Ascending aorta (tissue), 2 donors: Measurements from ENCODE around the gene NDRG2. TPM values are rescaled to one million over a fixed set of nuclear protein-coding genes. Genes with fewer than 3 reads are reported as not detected.

ENCODE experiments used
- DNase-seq, 2 donors: peaks; one replicate each; pipeline ENCODE4 v3.0.0-alpha.2; 2019; ENCODE audit warnings: low spot score in 2 of 2
- H3K27ac ChIP-seq, 2 donors: fragments of 200-600 bp; sonication (generic); one replicate each; pipeline ENCODE4 v1.5.1; 2016 to 2017; ENCODE audit warnings: mild to moderate bottlenecking in 1 of 2
- H3K27me3 ChIP-seq: fragments of 200-600 bp; sonication (generic); one replicate; pipeline ENCODE4 v1.5.1; 2017
- H3K36me3 ChIP-seq, 2 donors: fragments of 200-600 bp; sonication (generic); one replicate each; pipeline ENCODE4 v1.5.1; 2016
- H3K4me1 ChIP-seq, 2 donors: fragments of 200-600 bp; sonication (generic); one replicate each; pipeline ENCODE4 v1.5.1; 2016 to 2017; ENCODE audit warnings: mild to moderate bottlenecking in 1 of 2
- H3K4me3 ChIP-seq, 2 donors: fragments of 200-600 bp; sonication (generic); one replicate each; pipeline ENCODE4 v1.5.1; 2016 to 2017; ENCODE audit warnings: mild to moderate bottlenecking in 1 of 2
- H3K9me3 ChIP-seq, 2 donors: fragments of 200-600 bp; sonication (generic); one replicate each; pipeline ENCODE4 v1.5.1; 2016
- CTCF ChIP-seq, 3 experiments: fragments of 200-600 bp in 2 of 3; fragments of 450-650 bp in 1 of 3; sonication (generic) in 2 of 3; IDR thresholded peaks; one replicate each; pipeline ENCODE4 v1.5.1; 2016 to 2019; ENCODE audit warnings: antibody characterized with exemption in 3 of 3, mild to moderate bottlenecking in 1 of 3, moderate library complexity in 1 of 3
- intact Hi-C: fragments of 100-400 bp; cut with DNase I; formaldehyde crosslinking; loops from one replicate; pipeline ENCODE4 v1.15.1; 2023
- total RNA-seq: library from RNA; depleted of rRNA; stranded (reverse); fragments of >200 nt; gene quantifications from one replicate; pipeline ENCODE4 v1.1.0, GENCODE V29; 2016

The NDRG2 gene
- total RNA-seq, 1 donor from 2014 or later = 216 TPM

- Histone ChIP-seq H3K27me3 (no peaks in the 10 kb centered on the region), H3K4me3 (no peak within 1 kb of the TSS), H3K4me1 (no peaks in the 10 kb centered on the region), H3K36me3 (peaks cover 30 to 33% of the 10 kb centered on the region in 2 donors), H3K27ac (peak within 1 kb of the TSS in 1 of 2 donors; percentile 28), H3K9me3 (no peaks in the 10 kb centered on the region)
- no peak for TF ChIP-seq CTCF (IDR thresholded peaks at IDR 0.05)
- intact Hi-C loops = no loop called here
- DNase-seq = no peak
Observed at GRCh38 chr14:20998674-20999366, 26.0 kb downstream of the NDRG2 start, which contains the start of gene SLC39A2. SLC39A2 (plus strand) TSS chr14:20999293; CDS start chr14:20999447, 154 bp downstream.

DNA sequence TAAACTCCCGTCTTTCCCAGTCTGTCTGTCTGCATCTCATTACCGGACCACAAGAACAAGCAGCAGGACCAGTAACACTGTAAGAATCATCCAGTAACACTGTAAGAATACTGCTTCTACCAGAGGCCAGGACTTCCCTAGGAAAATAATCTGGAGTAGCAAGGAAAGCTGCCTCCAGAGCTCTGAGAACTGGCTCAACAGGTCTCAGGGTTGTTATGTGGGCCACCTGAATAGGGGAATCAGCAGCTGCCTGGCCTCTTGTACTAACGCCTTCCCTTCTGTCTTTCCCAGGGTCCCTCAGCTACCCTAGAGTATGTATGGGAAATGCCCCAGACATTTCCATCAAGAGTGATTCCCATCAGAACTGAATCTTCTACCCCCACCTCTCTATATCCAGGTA lies 26.7 kb downstream of the NDRG2 start:
- no peak for DNase-seq
- no peak for TF ChIP-seq CTCF (IDR thresholded peaks at IDR 0.05)
- intact Hi-C loops = no loop called here
- no peaks in the 10 kb centered on the region for H3K4me1 ChIP-seq
- no peaks in the 10 kb centered on the region for H3K27me3 ChIP-seq
- no peaks in the 10 kb centered on the region for H3K9me3 ChIP-seq
- H3K36me3 ChIP-seq = peaks cover 36 to 40% of the 10 kb centered on the region in 2 donors
- H3K4me3 ChIP-seq = no peak overlapping the region
- H3K27ac ChIP-seq = peak overlapping the region in 1 of 2 donors; percentile 28

DNA sequence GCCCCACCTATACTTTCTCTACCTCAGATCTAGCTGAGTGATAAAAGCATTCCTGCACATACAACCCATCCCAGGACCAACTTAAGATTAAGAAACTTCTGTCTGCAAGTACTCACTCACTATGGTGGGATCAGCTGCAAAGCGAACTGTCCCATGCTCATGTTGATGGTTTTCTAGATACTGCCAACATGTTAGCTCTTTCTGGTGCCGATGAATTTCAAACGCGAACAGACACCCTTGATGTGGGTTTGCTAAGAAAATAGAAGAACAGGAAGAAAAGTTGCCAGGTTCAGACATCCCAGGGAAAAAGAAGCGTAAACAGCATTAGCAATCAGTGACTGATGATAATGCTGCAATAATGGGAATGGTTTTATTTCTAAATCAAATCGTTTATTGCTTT lies 27.3 kb downstream of the NDRG2 start:
- no peaks in the 10 kb centered on the region for H3K27me3 ChIP-seq
- intact Hi-C loops = no loop called here
- DNase-seq = no peak
- no peaks in the 10 kb centered on the region for H3K9me3 ChIP-seq
- H3K4me1 ChIP-seq = no peaks in the 10 kb centered on the region
- peaks cover 42 to 46% of the 10 kb centered on the region in 2 donors for H3K36me3 ChIP-seq
- TF ChIP-seq CTCF (IDR thresholded peaks at IDR 0.05) = no peak
- no peak overlapping the region for H3K4me3 ChIP-seq
- H3K27ac ChIP-seq = no peak overlapping the region

DNA sequence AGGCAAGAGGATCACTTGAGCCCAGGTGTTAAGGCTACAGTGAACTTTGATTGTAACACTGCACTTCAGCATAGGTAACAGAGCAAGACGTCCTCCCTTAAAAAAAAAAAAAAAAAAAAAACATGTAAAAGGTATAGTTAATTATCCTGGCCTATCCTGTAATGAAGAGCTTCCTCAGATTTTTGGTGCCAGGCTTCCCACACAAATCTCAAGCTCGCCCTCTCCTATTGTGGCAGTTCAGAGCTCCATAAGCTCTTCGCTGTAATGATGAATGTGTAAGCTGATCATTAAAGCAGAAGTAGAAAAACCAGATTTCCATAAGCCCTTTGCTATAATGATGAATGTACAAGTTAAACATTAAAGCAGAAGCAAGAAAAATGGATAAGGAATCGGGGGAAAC lies 27.7 kb downstream of the NDRG2 start:
- intact Hi-C loops = no loop called here
- Histone ChIP-seq H3K36me3 (peaks cover 47 to 50% of the 10 kb centered on the region in 2 donors), H3K27me3 (no peaks in the 10 kb centered on the region)

GRCh38 chr14:20996521-20996920 lies 28.3 kb downstream of the NDRG2 start:
- H3K4me1 ChIP-seq = peaks cover 0 to 6% of the 10 kb centered on the region in 2 donors
- H3K27ac ChIP-seq = no peak overlapping the region
- no peak for DNase-seq
- TF ChIP-seq CTCF (IDR thresholded peaks at IDR 0.05) = no peak
- intact Hi-C loops = no loop called here
- H3K4me3 ChIP-seq = no peak overlapping the region
- H3K36me3 ChIP-seq = peaks cover 48 to 56% of the 10 kb centered on the region in 2 donors
- no peaks in the 10 kb centered on the region for H3K27me3 ChIP-seq
- H3K9me3 ChIP-seq = no peaks in the 10 kb centered on the region

More for the DNA sequence above, 27.7 kb downstream of the NDRG2 start:
- no peak overlapping the region for H3K27ac ChIP-seq
- no peak for DNase-seq
- H3K4me3 ChIP-seq = no peak overlapping the region
- no peak for TF ChIP-seq CTCF (IDR thresholded peaks at IDR 0.05)
- no peaks in the 10 kb centered on the region for H3K9me3 ChIP-seq
- H3K4me1 ChIP-seq = no peaks in the 10 kb centered on the region
